NOMO-1 treated with dmso at 0.1 percent for 144 hours (cell line): ENCODE results near the gene SNCAIP.

Experiments
- DNase-seq: peaks from one replicate; lab custom pipeline; 2025; ENCODE audit not compliant: unreplicated experiment; lab: John Stamatoyannopoulos, UW

The SNCAIP gene

DNA sequence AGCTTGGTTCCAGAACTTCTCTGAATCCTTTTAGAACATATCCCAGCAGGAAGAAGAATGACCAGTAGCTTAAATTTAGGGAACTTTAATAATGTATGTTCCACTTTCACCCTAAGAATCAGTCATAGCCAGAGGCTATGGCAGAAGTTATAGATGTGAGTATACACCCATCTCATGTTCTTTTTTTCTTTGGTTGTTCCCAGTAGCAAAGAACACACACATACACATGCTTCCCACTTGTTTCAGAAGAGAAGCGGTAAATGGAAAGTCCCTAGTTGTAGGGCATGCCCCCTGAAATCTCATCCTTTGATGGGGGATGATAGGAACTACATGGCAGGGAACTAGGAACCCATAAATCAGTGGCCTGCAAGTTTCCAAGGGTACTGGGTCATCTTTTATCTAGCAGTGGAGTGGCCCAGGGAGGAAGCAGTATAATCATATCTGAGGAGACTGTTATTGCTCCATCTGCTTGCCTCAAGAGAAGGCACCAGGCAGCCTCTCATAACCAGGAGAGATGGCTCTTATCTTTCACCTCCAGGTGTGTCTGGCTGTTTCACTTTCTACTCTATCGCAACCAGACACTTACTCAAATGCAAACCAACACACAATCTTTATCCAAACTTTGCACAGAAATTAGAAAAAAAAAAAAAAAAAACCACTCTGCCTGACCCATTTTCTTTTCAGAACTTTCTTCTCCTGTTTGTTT, 109.5 kb downstream of the SNCAIP start:
- no peak for DNase-seq

DNA sequence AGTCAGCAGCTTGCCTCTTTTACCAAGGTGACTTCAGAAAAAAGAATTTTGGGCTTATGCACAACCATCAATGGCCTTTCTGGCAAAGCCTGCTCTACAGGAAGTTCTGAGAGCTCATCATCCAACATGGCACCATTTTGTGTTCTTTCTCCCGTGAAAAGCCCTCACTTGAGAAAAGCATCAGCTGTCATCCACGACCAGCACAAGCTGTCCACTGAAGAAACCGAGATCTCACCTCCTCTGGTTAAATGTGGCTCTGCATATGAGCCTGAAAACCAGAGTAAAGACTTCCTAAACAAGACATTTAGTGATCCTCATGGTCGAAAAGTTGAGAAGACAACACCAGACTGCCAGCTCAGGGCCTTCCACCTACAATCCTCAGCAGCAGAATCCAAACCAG, 111.2 kb downstream of the SNCAIP start:
- DNase-seq: no peak

DNA sequence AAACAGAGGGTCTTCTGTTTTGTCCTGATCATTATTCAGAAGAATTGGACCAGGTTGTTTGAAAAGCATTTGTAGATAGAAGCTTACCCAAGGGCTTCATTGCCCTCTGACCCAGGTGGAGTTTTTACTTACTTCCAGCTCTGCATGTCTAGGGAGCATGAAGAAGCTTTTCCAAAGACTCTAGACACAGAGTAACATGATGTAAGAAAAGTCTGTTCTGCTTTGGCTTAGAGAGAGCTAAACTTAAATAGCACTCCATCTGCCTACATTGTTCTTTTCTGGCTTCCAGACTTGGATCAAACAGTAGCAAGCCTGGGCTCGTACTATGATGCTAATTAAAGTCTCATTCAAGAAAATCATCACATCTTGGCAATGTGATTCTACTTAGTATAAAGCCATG, 112.1 kb downstream of the SNCAIP start:
- no peak for DNase-seq

GRCh38 chr5:122426301-122426700, 114.3 kb downstream of the SNCAIP start:
- DNase-seq: no peak

GRCh38 chr5:122427621-122428020, 115.6 kb downstream of the SNCAIP start:
- DNase-seq: no peak

- no peak for DNase-seq
These were observed 117.7 kb downstream of the SNCAIP start for GRCh38 chr5:122429545-122430318.

DNA sequence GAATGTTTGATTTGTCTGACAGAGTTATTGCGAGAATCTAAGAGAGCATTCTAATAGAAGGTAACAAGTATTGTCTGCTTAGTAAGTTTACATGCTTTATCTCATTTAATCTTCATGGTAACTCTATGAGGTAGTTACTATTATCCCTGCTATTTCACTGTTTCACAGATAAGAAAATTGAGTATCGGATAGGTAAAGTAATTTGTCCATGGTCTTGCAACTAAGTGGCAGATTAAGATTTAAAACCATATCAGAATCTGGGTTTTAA, 118.2 kb downstream of the SNCAIP start:
- no peak for DNase-seq

- no peak for DNase-seq
These were observed 119.3 kb downstream of the SNCAIP start for GRCh38 chr5:122431298-122431697.

GRCh38 chr5:122434205-122434970, 122.4 kb downstream of the SNCAIP start:
- no peak for DNase-seq

- no peak for DNase-seq
These were observed 123.2 kb downstream of the SNCAIP start for GRCh38 chr5:122435234-122435633.

DNA sequence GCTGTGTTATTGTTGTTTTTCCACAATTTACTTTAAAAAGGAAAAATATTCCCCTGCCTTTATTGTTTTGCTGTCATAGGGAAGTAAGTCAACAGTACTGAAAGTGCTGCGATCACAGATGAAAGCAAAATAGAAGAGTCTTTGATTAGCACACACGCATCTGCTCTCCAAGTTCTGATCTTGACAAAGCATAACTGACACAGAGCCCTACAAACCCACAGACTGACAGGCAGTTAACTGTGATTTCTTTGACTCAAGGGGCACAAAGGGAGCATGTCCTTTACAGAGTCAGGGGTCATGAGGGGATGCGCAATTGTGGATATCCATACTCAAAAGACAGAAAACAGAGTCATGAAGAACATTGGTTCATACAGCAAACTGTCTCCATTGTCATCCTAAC, 123.7 kb downstream of the SNCAIP start:
- DNase-seq: no peak

DNA sequence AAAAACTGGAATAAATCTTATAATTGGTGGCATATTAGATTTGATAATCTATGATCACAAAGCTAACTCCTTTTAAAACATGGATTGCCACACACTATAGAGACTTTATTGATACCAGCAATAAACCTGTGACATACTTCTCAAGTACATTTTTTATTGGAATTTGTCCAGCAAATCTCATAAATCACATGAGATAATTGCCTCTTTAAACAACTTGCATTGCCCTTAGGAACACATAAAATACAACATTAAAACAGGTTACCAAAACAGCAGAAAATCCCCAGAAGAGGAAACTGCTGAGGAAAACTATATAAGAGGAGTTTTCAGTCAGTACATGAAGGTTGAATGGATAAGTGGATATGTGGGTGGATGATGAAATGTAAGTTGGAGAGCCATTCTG, 124.6 kb downstream of the SNCAIP start:
- DNase-seq: no peak

- no peak for DNase-seq
These were observed 127.6 kb downstream of the SNCAIP start for GRCh38 chr5:122439645-122440044.

DNA sequence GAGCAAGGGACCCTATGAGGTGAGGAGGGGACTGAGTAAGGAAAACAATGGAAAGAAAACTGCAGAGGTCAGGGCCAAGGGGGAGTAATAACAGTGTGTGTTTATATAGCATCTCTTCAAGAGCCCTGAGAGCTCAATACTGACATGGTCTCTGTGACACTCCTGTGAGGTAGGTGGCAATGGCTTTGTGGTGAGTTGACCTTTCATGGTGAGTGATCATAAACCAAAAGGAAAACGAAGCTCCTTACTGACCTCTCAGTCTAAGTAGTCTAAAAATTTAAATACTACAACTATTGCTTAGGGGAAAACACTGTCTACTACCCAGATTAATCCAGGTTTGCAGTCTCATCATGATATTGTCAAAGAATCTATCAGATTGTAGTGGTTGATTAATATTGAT, 130.9 kb downstream of the SNCAIP start:
- DNase-seq: no peak

GRCh38 chr5:122444411-122444810, 132.4 kb downstream of the SNCAIP start:
- DNase-seq: no peak

- DNase-seq: no peak
These were observed 133.0 kb downstream of the SNCAIP start for GRCh38 chr5:122445070-122445469.

DNA sequence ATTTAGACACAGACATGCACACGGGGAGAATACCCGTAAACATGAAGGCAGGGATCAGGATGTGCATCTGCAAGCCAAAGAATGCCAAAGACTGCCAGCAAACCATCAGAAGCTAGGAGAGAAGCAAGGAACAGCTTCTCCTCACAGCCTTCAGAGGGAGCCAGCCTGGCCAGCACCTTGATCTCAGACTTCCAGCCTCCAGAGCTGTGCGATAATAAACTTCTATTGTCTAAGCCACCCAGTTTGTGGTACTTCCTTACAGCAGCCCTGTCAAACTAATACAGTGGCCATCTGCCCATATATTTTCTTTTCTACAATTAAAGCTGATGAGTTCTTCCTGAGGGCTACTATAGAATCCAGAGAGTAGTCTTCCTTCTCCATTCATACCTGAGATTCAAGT, 135.0 kb downstream of the SNCAIP start:
- no peak for DNase-seq

DNA sequence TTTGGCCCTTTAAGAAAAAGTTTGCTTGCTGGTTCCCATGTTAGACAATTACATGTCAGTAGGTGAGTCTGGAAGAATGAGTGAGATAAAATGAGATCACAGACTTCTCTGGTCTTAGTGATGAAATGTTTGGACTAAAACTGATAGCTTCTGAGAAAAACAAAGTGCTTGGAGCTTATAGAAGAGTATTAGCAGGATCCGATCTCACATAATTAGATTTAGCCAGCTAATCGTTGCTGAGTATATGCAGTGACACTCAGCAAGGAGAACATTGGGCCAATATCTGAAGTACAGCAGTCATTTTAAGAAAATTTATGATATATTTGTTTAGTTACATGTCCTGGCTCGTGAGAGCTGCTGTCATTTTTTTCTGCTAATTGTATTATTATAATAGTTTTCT, 135.8 kb downstream of the SNCAIP start:
- DNase-seq: no peak

- no peak for DNase-seq
These were observed 142.5 kb downstream of the SNCAIP start for GRCh38 chr5:122454541-122454940.

GRCh38 chr5:122455939-122456338, 143.9 kb downstream of the SNCAIP start:
- DNase-seq: no peak

- no peak for DNase-seq
These were observed 145.3 kb downstream of the SNCAIP start for GRCh38 chr5:122457178-122457826.
